ENCODE results near the gene TMEM179. TPM values are rescaled to one million over a fixed set of nuclear protein-coding genes. Genes with fewer than 3 reads are reported as not detected.

The TMEM179 gene
- total and polyA plus RNA-seq, 2 of the 8 experiments (the other 6 are each of a cell fraction or from before 2014, with no cell fraction given) = 2.9 to 4.0 TPM

- Histone ChIP-seq H3K4me1 (replicated peaks in 1 of 4; ENCODE audit: control insufficient read depth in 3 of 4, insufficient read depth in 4 of 4, low read length in 3 of 4) (no peaks in the 10 kb centered on the region), H3K36me3 (ENCODE audit: control insufficient read depth in 2 of 4, insufficient read depth in 4 of 4, low read length in 3 of 4) (no peaks in the 10 kb centered on the region), H3K79me1 (ENCODE audit: low read depth, low read length) (no peaks in the 10 kb centered on the region), H3K9me3 (ENCODE audit: insufficient read depth in 2 of 2, low read depth in 1 of 2, low read length in 1 of 2) (no peaks in the 10 kb centered on the region), H2BK5ac (ENCODE audit: low read depth, low read length) (no peak overlapping the region), H3K56ac (replicated peaks; ENCODE audit: insufficient read length, low read depth, low read length) (no peak overlapping the region), H4K91ac (replicated peaks; ENCODE audit: insufficient read length, low read length) (no peak overlapping the region), H3K79me2 (ENCODE audit: control insufficient read depth in 1 of 2, insufficient read depth in 2 of 2, low read length in 2 of 2) (no peaks in the 10 kb centered on the region), H2BK120ac (replicated peaks; ENCODE audit: low read depth, low read length) (no peak overlapping the region), H3K23ac (ENCODE audit: insufficient read length) (no peak overlapping the region), H3K14ac (ENCODE audit: insufficient read length) (no peak overlapping the region), H4K8ac (ENCODE audit: extremely low read depth, insufficient read depth, low read length) (no peak overlapping the region), H3K4ac (replicated peaks; ENCODE audit: insufficient read length, low read depth, low read length) (no peak overlapping the region), H3K9ac (replicated peaks in 1 of 4; ENCODE audit: extremely low read depth in 1 of 4, low read depth in 3 of 4, low read length in 3 of 4) (no peak overlapping the region), H2BK12ac (ENCODE audit: low read depth, low read length) (no peak overlapping the region), H4K20me1 (replicated peaks in 1 of 2; ENCODE audit: control insufficient read depth in 1 of 2, insufficient read depth in 2 of 2, low read length in 2 of 2) (peaks cover 0 to 3% of the 10 kb centered on the region in 2 experiments), H2AFZ (ENCODE audit: low read length) (no peak overlapping the region), H2BK15ac (ENCODE audit: low read length) (no peak overlapping the region), H2AK5ac (ENCODE audit: low read depth, low read length) (no peak overlapping the region), H3K4me2 (ENCODE audit: insufficient read depth in 1 of 2, low read depth in 2 of 2, low read length in 2 of 2) (no peak overlapping the region), H3K4me3 (ENCODE audit: extremely low read depth in 1 of 4, insufficient read depth in 2 of 4, low read depth in 3 of 4, low read length in 4 of 4) (no peak overlapping the region), H3K27ac (ENCODE audit: low read depth, low read length) (no peak overlapping the region), H3K27me3 (replicated peaks in 1 of 4; ENCODE audit: control insufficient read depth in 3 of 4, extremely low read depth in 1 of 4, insufficient read depth in 3 of 4, low read length in 3 of 4) (no peaks in the 10 kb centered on the region), H4K5ac (ENCODE audit: insufficient read length, low read depth, low read length) (no peak overlapping the region), H3K23me2 (ENCODE audit: low read depth, low read length) (peaks cover 3% of the 10 kb centered on the region; the same call in 1 of the 2 replicates), H2BK20ac (ENCODE audit: low read length) (no peak overlapping the region), H3K18ac (ENCODE audit: extremely low read depth, low read length) (no peak overlapping the region)
- ChIA-PET CTCF (ENCODE audit: partially characterized antibody) (no interaction called here), POLR2A (ENCODE audit: partially characterized antibody) (no interaction called here)
- FAIRE-seq = no peak
- DNase-seq (ENCODE audit: low read depth in 1 of 2, low spot score in 2 of 2) = no peak
- 86% methylated on average over 10 of the region's 10 CpGs; no CpG with 5 or more reads in 1 of the 2 experiments for WGBS, 2 experiments (ENCODE audit: extremely low coverage in 1 of 2, insufficient coverage in 1 of 2, insufficient read length in 1 of 2, insufficient replicate concordance in 2 of 2, low coverage in 1 of 2, low lambda C conversion rate in 2 of 2, missing lambda C conversion rate in 1 of 2)
- TF ChIP-seq MAFK (IDR thresholded peaks at IDR 0.05; ENCODE audit: low read depth, low read length) = no peak
- no peak for TF ChIP-seq ASH2L (IDR thresholded peaks at IDR 0.05; ENCODE audit: low read length)
- no peak for TF ChIP-seq EZH2 (IDR thresholded peaks at IDR 0.05; ENCODE audit: low read depth, low read length, severe bottlenecking)
- TF ChIP-seq GABPA (IDR thresholded peaks at IDR 0.05; ENCODE audit: borderline replicate concordance, insufficient read depth, low read length) = no peak
- no peak for TF ChIP-seq YY1 (IDR thresholded peaks at IDR 0.05; ENCODE audit: low read depth, low read length)
- no peak for TF ChIP-seq CTBP2 (IDR thresholded peaks at IDR 0.05; ENCODE audit: borderline replicate concordance, insufficient read depth, insufficient read length, low read length)
- no peak for TF ChIP-seq RNF2 (IDR thresholded peaks at IDR 0.05; ENCODE audit: borderline replicate concordance, low read depth, low read length, missing control alignments, poor library complexity, severe bottlenecking)
- TF ChIP-seq TEAD4 (IDR thresholded peaks at IDR 0.05; ENCODE audit: low read depth, low read length) = no peak
- TF ChIP-seq RAD21 (IDR thresholded peaks at IDR 0.05 in 1 of 2, conservative IDR thresholded peaks at IDR 0.05 in 1 of 2; ENCODE audit: low read depth in 2 of 2, low read length in 2 of 2) = no peak
- TF ChIP-seq CHD2 (IDR thresholded peaks at IDR 0.05; ENCODE audit: low read length) = no peak
- TF ChIP-seq CBX8 (IDR thresholded peaks at IDR 0.05; ENCODE audit: borderline replicate concordance, low read depth, low read length) = no peak
- TF ChIP-seq CBX5 (IDR thresholded peaks at IDR 0.05; ENCODE audit: low read depth, low read length) = no peak
- no peak for TF ChIP-seq ZNF274 (IDR thresholded peaks at IDR 0.05; ENCODE audit: borderline replicate concordance, extremely low read depth, low read length)
- TF ChIP-seq SP2 (IDR thresholded peaks at IDR 0.05; ENCODE audit: low read length) = no peak
- no peak for TF ChIP-seq POLR2AphosphoS5 (IDR thresholded peaks at IDR 0.05; ENCODE audit: low read depth, low read length)
Measured at GRCh38 chr14:104584557-104584956, 20.0 kb downstream of the TMEM179 start.

All from H1 (cell line).